Erythroblast (primary cell): Measurements from ENCODE around the gene PYY.
A peak's percentile ranks its signal among the peaks of the same experiment; 100 is the strongest.

Source experiments
- DNase-seq, 2 experiments: peaks; one replicate each; lab custom pipeline; 2025; lab: John Stamatoyannopoulos, UW
- GATA1 ChIP-seq: IDR thresholded peaks from 2 replicates; pipeline ENCODE4 v1.6.1; 2011; ENCODE audit warnings: low read depth, mild to moderate bottlenecking, control low read depth, low read length, moderate library complexity
- POLR2A ChIP-seq: IDR thresholded peaks from 2 replicates; pipeline ENCODE4 v1.6.1; 2011; ENCODE audit warnings: mild to moderate bottlenecking, low read length

The PYY gene

DNA sequence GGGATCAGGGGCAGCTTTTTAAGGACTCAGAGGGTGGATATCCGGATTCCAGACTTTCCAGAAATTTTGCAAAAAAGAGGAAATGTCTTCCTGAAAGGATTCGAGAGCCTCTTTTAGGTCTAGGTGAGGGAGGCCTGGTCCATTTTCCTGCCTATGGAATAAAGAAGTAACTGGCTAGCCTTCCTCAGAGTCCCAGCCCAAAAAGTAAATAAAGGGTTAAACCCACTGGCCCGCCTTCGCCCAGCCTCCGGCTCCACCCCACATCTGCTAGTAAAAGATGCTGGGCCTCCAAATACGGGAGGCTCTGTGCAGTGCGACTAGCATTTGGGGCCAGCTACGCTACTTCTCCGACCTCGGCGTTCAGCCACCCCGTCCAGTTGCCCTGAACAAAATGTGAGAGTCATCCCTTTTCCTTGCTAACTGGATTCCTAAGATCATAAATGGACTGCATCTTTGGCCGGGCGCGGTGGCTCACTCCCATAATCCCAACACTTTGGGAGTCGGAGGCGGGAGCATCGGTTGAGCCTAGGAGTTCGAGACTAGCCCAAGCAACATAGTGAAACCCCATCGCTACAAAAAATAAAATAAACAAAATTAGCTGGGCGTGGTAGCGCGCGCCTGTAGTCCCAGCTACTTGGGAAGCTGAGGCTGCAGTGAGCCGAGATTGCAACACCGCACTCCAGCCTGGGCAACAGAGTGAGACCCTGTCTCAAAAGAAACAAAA lies 45.6 kb downstream of the PYY start:
- peak; percentile 42 to 55 for DNase-seq
- TF ChIP-seq POLR2A (no peak), GATA1 (no peak)

GRCh38 chr17:43907425-43907981 lies 46.2 kb downstream of the PYY start, which contains the start of gene MPP2:
Gene MPP2, minus strand, starts transcription at chr17:43907536. Its CDS starts 3,076 bp downstream, at chr17:43904460.
- no peak for TF ChIP-seq GATA1
- no peak for TF ChIP-seq POLR2A
- peak; percentile 28 to 43 for DNase-seq

DNA sequence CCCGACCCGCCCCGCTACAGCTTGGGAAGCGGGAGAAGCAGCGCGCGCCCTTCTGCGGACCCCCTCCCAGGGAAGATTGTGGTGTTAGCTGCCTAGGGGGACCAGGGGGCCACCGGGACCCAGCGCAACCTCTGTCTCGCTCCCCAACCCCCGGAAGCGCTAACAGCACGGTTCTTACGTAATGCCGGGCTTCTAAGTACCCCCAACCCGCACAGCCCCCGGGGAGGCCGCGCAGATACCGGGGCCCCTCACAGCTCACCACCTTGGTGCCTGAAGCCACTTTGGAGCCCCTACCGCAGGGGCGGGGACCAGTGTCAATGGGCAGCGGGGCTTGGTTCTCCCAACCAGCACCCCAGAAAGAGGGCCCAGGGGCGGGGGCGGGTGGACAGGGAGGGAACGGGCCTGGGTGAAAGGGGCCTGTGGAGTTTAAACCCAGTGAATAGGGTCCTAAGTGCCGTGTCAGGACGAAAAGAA lies 46.8 kb downstream of the PYY start:
- TF ChIP-seq POLR2A (no peak), GATA1 (no peak)
- DNase-seq: no peak

DNA sequence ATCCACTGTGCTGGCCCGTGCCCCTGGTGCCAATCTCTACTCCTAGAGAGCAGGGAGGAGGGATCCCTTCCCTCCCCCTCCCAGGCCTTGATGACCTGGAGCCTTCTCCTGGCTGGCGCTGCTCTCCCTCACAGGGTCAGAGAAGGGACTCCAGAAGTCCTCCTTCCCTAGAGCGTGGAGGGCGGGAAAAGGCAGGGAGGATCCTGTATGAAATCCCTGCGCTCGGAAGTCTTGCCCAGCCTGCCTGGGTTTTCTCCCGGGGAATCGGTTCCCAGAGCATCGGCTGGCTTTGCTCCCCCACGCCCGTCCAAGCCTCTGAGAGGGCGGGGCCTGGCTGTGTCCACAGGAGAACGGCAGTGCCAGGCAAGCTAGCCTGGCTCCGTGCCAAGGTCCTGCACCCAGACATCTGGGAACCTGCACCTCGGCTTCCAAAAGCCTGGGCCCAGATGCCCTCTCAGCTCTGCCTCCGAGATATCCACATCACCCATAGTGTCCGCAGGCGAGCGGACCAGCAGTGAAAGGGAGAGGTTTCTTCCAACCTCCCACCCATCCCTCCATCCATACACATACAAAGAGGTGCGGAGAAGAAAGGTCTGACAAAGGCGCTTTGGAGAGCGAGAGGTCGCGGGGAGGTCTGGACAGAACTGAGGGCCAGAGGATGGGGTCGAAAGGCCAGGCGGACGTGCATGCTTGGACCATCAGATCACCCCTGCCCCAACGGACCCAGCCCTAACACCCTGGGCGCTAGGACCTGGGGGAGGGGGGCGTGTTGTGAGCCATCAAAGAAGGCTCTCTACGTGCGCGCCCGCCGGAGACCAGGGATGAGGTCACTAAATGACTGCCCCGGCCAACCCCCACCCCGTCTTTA lies 47.5 kb downstream of the PYY start:
- TF ChIP-seq POLR2A: no peak
- no peak for TF ChIP-seq GATA1
- DNase-seq: no peak

DNA sequence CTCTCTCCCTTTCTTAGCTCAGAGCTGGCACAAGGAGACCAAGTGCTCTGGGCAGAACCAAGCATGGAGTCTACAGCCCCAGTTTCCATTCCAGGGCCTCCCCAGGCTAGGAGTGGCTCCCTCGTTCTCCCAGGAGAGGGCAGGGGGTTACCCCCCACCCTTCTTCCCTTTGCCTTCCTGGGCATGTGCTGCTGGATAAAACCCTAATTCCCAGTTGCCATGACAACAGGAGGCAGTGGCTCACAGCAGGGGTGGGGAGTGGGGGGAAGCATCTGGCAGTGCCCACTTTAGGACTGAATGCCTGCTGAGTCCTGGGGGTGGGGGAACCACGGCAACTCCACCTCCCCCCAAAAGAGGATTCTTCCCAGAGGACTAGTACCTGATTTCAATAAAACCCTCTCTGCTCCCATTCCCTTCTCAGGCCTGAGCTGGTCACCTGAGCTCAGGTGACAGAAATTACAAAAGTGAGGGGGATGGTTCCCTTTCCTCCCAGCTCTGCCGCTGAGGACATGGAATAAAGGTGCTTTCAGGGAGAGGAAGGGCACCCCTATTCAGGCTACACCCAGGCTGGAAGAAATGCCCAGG lies 48.2 kb downstream of the PYY start:
- DNase-seq: no peak
- no peak for TF ChIP-seq GATA1
- no peak for TF ChIP-seq POLR2A
